ENCODE results near the gene MDGA2.

- no peak for TF ChIP-seq CTCF (IDR thresholded peaks at IDR 0.05; ENCODE audit: insufficient read depth, low read length, poor library complexity, severe bottlenecking)
- no peak for TF ChIP-seq EZH2phosphoT487 (conservative IDR thresholded peaks at IDR 0.05; ENCODE audit: low read length)
These were observed 485.4 kb downstream of the MDGA2 start for GRCh38 chr14:47189911-47190484.

Measured in SU-DHL-6 (cell line).